HL-60 (cell line): ENCODE results near the gene BLM.

ENCODE experiments used
- CTCF ChIP-seq: IDR thresholded peaks from one replicate; pipeline ENCODE4 v1.5.1; 2011; ENCODE audit warnings: low read length, control low read depth, inconsistent platforms; ENCODE audit not compliant: insufficient read depth
- POLR2AphosphoS5 ChIP-seq: IDR thresholded peaks from 2 replicates; pipeline ENCODE4 v1.6.1; 2012; ENCODE audit warnings: low read depth
- REST ChIP-seq: IDR thresholded peaks from 2 replicates; pipeline ENCODE4 v1.6.1; 2012; ENCODE audit warnings: low read depth; ENCODE audit not compliant: insufficient replicate concordance
- SPI1 ChIP-seq: IDR thresholded peaks from 2 replicates; pipeline ENCODE4 v1.6.1; 2012; ENCODE audit warnings: low read depth, mild to moderate bottlenecking, borderline replicate concordance

GRCh38 chr15:90713081-90713480 lies 4.1 kb upstream of the BLM start:
- no peak for TF ChIP-seq CTCF
- no peak for TF ChIP-seq POLR2AphosphoS5
- no peak for TF ChIP-seq REST
- TF ChIP-seq SPI1: no peak
